Anterior cingulate cortex (tissue), 58 donors: ENCODE results near the gene GGA2.
"Not testable (repeated sequence)": the region's sequence is repeated elsewhere in the genome, so short reads cannot be mapped to it uniquely, and the experiment has no call there.

ENCODE experiments used
- DNase-seq, 58 donors: peaks; one replicate each; lab custom pipeline; 2025; lab: John Stamatoyannopoulos, UW

GGA2 gene, protein sequence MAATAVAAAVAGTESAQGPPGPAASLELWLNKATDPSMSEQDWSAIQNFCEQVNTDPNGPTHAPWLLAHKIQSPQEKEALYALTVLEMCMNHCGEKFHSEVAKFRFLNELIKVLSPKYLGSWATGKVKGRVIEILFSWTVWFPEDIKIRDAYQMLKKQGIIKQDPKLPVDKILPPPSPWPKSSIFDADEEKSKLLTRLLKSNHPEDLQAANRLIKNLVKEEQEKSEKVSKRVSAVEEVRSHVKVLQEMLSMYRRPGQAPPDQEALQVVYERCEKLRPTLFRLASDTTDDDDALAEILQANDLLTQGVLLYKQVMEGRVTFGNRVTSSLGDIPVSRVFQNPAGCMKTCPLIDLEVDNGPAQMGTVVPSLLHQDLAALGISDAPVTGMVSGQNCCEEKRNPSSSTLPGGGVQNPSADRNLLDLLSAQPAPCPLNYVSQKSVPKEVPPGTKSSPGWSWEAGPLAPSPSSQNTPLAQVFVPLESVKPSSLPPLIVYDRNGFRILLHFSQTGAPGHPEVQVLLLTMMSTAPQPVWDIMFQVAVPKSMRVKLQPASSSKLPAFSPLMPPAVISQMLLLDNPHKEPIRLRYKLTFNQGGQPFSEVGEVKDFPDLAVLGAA

DNA sequence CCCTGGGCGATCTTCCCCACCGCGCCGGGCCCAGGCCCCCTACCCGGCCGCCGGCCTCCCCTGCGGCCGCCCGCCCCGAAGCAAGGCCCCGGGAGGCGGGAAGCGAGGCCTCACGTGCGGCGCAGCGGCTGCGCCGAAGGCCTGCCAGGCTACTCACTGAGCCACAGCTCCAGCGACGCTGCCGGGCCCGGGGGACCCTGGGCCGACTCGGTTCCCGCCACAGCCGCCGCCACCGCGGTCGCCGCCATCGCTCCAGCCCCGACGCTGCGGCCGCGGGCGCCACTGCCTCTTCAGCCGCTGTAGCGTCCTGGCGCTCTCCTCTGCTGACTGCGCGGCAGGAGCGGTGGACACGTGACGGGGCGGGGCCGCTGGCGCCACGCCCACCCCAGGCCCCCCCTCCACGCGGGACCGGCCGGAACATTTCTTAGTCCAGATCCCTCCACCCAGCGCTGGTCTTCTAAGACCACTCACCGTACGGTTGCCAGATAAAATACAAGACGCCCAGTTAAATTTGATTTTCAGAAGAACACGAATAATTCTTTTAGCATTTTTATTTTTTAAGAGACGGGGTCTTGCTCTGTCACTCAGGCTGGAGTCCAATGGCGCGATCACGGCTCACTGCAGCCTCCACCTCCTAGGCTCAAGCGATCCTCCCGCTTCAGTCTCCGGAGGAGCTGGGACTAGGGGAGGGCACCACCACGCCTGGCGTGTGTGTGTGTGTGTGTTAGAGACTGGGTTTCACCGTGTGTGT is at the start of gene GGA2:
Gene GGA2, minus strand, starts transcription at position 331 of the 751 bp plus-strand sequence. Its CDS starts 83 bp downstream, at position 248.
- DNase-seq, result peak in 57 of 58 donors; percentile 9 to 87 (median 70)

DNA sequence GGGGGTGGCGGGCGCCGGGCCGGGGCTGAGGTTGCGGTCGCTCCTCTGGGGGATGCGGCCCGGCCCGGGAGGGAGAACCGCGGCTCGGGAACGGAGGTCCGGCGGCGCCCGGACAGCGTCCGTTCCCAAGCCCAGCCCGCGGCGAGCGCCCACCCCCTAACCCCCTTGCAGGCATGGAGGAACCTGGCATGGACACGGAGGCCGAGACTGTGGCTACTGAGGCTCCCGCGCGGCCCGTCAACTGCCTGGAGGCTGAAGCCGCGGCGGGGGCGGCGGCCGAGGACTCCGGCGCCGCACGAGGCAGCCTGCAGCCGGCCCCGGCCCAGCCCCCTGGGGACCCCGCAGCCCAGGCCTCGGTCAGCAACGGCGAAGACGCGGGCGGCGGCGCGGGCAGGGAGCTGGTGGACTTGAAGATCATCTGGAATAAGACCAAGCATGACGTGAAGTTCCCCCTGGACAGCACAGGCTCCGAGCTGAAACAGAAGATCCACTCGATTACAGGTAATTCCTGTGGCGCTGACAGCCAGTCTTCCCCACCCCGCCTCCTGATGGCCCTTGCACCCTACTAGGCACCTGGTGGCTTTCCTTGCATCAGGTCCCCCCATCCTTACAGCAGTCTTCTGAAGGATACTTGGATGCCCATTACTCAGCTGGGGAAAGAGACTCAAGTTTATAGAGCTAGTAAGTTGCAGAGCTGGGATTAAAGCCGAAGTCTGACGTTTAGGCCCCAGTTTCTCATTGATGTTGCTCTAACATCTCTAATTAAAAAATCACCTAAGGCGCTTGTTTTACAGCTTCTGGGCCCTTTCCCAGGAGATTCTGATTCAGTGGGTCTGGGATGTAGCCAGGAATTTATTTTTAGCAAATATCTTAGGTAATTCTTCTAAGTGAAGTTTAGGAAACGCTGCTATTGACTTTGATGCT is 47.7 kb upstream of the GGA2 start:
- peak in 20 of 58 donors; percentile 20 to 64 (median 46) for DNase-seq

DNA sequence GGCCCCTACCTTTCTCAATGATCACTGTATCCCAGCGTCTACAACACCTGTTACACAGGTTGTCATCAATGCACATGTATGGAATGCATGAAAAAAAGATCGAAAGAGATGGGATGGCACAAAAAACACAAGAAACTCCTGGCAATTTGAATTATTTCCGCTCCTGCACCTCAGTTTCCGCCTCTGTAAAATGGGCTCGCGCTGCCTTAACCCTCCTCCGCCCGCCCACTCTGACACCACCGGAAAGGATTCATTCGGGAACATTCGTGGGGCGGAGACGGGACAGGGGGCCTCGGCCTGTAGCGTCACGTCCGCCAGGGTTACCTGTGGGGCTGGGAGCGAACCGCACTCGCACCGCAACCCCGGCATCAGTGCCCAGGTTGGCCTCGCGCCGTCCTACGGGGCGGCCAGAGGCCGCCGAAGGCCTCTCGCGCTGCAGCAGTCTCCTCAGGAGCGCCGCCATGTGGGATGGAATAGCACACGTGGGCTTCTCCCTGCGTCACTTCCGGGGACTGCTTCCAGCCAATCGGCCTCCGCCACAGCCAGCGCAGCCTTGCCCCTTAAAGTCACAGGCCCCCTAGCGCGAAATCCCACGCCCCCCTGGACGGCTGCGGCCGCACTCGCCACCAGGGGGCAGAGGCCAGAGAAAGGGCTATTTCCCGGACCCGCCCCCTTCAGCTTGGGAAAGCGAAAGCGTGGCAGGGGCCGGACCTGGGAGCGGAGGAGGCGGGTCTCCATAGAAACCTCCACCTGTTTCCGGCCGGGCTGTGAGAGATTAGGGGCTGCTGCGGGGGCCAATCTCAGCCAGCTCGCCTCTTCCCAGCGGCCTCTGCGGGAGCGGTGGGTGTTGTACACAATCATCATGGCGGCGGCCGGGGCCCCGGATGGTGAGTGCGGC is 46.8 kb upstream of the GGA2 start, which contains the start of the genes EARS2 and UBFD1:
Gene EARS2, minus strand, starts transcription at position 470 of the 898 bp plus-strand sequence. Its CDS starts 7 bp downstream, at position 463.
Gene UBFD1, plus strand, starts transcription at position 847 of the 898 bp plus-strand sequence. Its CDS starts 16 bp downstream, at position 863.
- DNase-seq, result peak; percentile 86 to 100 (median 96)

- no peak for DNase-seq
Observed at GRCh38 chr16:23554536-23554935, 44.2 kb upstream of the GGA2 start.

- no peak for DNase-seq
Observed at GRCh38 chr16:23552161-23552560, 41.9 kb upstream of the GGA2 start.

- no peak for DNase-seq
Observed at GRCh38 chr16:23549938-23550337, 39.6 kb upstream of the GGA2 start.

DNA sequence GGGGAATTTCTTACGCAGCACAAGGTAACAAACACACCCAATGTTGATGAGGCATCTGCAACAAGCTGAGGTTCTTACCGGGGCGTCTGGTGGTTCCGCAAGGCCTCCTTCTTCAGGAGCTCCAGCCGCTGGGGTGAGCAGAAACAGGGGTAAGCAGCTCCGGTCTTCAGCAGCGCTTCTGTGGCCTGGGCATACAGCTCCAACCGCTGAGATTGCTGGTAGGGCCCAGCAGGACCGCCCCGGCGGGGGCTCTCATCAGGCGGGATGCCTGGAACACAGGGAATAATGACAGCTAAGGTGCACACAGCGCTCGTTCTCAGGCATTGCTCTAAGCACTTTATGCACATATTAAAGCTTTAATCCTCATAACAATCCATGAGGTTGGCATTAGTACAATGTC is 34.1 kb upstream of the GGA2 start:
- no peak for DNase-seq

DNA sequence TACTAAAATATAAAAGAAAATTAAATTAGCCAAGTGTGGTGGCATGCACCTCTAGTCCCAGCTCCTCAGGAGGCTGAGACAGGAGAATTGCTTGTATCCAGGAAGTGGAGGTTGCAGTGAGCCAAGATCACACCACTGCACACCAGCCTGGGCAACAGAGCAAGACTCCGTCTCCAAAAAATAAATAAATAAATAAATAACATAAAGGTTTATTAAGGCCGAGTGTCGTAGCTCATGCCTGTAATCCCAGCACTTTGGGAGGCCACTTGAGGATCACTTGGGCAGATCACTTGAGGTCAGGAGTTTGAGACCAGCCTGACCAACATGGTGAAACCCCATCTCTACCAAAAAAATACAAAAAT is 30.5 kb upstream of the GGA2 start:
- not testable (repeated sequence) for DNase-seq

DNA sequence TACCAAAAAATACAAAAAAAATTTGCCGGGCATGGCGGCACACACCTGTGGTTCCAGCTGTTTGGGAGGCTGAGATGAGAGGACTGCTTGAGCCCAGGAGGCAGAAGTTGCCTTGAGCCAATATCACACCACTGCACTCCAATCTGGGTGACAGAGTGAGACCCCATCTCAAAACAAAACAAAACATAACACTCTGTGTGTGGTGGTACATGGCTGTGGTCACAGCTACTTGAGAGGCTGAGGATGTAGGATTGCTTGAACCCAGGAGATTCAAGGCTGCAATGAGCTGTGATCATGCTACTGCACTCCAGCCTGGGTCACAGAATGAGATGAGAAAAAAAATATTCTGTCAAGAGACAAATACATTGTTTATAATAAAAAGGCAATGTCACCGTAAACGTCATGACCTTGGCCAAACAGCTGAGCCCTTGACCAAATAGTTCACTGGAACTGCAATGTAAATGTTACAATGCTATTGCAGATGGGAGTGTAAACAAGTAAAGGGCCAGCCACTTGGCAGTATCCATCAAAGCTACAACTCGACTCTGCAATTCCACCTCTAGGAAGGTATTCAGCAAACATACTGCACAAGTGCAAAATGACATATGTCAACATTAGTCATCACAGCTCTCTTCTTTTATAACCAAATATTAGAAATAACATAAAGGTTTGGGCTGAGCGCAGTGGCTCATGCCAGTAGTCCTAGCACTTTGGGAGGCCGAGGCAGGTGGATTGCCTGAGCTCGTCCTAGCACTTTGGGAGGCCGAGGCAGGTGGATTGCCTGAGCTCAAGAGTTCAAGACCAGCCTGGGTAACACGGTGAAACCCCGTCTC is 29.9 kb upstream of the GGA2 start:
- no peak for DNase-seq

DNA sequence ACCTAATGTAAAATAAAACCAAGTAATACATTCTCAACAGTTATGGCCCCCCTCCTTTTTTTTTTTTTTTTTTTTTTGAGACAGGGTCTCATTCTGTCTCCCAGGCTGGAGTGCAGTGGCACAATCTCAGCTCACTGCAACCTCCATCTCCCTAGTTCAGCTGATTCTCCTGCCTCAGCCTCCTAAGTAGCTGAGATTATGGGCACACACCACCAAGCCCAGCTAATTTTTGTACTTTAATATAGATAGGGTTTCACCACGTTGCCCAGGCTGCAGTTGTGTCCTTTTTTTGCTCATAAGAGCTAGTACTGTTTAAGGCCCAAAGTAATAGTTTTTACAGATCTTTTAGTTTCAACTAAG is 28.6 kb upstream of the GGA2 start:
- no peak for DNase-seq

DNA sequence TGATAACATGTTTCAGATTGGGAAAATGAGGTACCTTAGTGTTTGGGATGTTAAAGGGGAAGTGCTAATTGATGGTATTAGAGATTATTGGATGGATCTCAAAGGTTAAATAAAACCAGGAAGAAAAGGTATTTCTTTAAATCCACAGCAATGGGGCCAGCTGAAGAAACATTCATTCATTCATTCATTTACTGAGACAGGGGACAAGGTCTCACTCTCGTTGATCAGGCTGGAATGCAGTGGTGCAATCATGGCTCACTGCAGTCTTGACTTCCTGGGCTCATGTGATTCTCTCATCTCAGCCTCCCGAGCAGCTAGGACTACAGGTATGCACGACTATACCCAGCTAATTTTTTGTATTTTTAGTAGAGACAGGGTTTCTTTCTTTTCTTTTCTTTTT is 27.1 kb upstream of the GGA2 start:
- no peak for DNase-seq

DNA sequence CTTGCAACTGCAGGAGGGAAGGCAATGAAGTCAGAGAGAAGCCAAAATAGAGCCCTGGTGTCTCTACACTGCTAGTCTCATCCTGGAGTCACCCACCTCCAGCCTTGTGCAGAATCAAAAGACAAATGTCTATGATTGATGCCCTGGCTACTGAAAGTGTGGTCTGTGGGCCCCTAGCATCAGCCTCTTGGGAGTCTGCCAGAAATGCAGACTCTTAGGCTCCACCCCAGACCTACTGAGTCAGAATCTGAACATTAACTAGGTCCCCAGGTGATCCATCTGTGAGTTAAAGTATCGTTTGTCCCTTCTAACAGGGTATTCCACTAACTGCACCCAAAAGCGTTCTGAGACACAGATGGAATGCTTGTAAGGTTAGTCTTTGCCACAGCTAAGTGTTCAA is 25.6 kb upstream of the GGA2 start:
- DNase-seq, result no peak

DNA sequence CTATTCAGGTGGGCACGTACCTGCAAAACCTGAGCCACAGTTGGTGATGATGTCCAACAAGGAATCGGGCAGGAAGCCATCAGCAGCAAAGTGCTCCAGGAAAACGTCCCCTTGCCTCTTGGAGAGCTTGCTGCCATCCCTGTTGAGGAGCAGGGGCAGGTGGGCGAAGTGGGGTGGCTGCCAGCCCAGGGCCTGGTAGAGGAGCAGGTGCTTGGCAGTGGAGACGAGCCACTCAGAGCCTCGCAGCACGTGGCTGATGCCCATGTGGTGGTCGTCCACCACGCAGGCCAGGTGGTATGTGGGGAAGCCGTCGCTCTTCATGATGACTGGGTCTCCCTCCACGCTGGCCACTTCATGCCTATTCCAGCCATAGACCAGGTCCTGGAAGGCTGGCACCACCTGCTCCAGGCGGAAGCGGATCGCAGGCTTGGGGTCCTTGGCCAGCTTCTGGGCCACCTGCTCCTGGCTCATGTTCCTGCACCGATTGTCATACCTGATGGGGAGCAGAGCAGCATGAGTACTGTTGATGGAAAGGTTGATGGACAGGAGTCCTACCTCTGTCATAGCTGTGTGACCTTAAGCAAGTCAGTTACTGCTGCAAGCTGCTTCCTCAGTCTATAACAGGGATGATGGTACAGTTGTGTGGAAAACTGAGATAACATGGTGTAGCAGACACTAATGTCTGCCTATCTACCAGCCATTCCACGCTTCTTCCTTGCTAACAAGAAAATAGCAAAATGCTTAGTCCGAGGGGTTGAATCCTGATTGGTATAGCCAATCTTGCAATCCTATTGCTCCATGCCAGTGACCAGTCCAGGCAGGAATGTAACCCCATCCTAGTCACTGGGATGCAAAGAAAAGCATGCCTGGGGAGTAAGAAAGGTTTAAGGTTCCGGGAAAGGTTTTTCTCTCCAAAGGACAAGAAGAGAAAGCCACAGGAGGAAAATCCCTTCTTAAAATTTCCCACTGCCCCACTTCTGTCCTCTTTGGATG is 24.9 kb upstream of the GGA2 start:
- no peak for DNase-seq

- DNase-seq, result no peak
Observed at GRCh38 chr16:23532448-23532847, 22.2 kb upstream of the GGA2 start.

GRCh38 chr16:23530062-23530461 is 19.8 kb upstream of the GGA2 start:
- no peak for DNase-seq

DNA sequence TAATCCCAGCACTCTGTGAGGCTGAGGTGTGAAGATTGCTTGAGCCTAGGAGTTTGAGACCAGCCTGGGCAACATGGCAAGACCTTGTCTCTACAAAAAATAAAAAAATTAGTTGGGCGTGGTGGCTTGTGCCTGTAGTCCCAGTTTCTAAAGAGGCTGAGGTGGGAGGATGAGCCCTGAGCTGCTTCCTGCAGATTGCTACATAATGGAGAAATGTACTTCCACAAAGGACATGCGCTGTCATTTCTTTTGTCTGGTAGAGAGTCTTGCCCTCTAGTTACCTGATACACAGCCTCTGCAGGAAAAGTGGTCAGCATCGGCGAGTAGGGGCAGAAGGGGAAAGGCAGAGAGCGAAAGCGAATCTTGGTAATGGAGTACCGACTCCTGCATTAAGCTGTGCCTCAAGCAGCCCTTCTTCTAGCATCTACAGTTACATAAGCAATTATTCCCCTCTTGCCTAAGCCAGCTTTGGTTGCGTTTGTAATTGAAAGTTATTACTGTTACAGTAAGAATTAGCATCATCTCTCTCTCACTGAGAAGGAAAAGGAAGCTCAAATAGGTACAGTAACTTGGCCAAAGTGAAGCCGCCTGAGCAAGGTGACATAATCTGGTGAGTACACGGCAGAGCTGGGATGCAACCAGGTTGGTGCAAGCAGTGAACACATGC is 18.5 kb upstream of the GGA2 start:
- peak in 1 of 58 donors; percentile 13 for DNase-seq
